GM21526 (cell line): ENCODE data around the gene EFCC1.

Experiments used
- ATAC-seq: cut with Tn5 transposase; IDR thresholded peaks from one replicate; pipeline ENCODE4 v1.9.1; 2021; ENCODE audit warnings: moderate library complexity; ENCODE audit not compliant: unreplicated experiment, low FRiP score

EFCC1 gene

GRCh38 chr3:129030611-129031010, 29.5 kb downstream of the EFCC1 start:
- no peak for ATAC-seq

GRCh38 chr3:129031476-129032215, 30.5 kb downstream of the EFCC1 start:
- no peak for ATAC-seq

GRCh38 chr3:129032716-129033115, 31.6 kb downstream of the EFCC1 start:
- no peak for ATAC-seq

GRCh38 chr3:129033151-129033550, 32.0 kb downstream of the EFCC1 start:
- ATAC-seq, result no peak

- ATAC-seq, result no peak
These were observed 32.7 kb downstream of the EFCC1 start for GRCh38 chr3:129033633-129034321.

- no peak for ATAC-seq
These were observed 33.5 kb downstream of the EFCC1 start for GRCh38 chr3:129034642-129035041.

- no peak for ATAC-seq
These were observed 34.5 kb downstream of the EFCC1 start for GRCh38 chr3:129035360-129036221.

- no peak for ATAC-seq
These were observed 35.4 kb downstream of the EFCC1 start for GRCh38 chr3:129036222-129037092.

GRCh38 chr3:129037093-129037419, 36.0 kb downstream of the EFCC1 start:
- ATAC-seq, result no peak

- no peak for ATAC-seq
These were observed 37.2 kb downstream of the EFCC1 start for GRCh38 chr3:129038121-129038855.

- ATAC-seq, result no peak
These were observed 38.4 kb downstream of the EFCC1 start for GRCh38 chr3:129039271-129040038.

GRCh38 chr3:129040039-129040336, 38.9 kb downstream of the EFCC1 start:
- ATAC-seq, result no peak

GRCh38 chr3:129040579-129041300, 39.6 kb downstream of the EFCC1 start:
- no peak for ATAC-seq

GRCh38 chr3:129045675-129046036, 44.6 kb downstream of the EFCC1 start:
- ATAC-seq, result no peak

GRCh38 chr3:129046037-129046731, 45.1 kb downstream of the EFCC1 start:
- ATAC-seq, result no peak

GRCh38 chr3:129046732-129047552, 45.8 kb downstream of the EFCC1 start:
- no peak for ATAC-seq

- ATAC-seq, result no peak
These were observed 46.4 kb downstream of the EFCC1 start for GRCh38 chr3:129047553-129047839.
